A673 (cell line): ENCODE measurements around the gene CFL1. TPM values are rescaled to one million over a fixed set of nuclear protein-coding genes. Genes with fewer than 3 reads are reported as not detected.
"Not testable (repeated sequence)": the region's sequence is repeated elsewhere in the genome, so short reads cannot be mapped to it uniquely, and the experiment has no call there.

Source experiments
- BruUV-seq: library from RNA; stranded (reverse); fragments of 400-500 nt; replicated peaks from 2 replicates; lab custom pipeline; 2021; lab: Mats Ljungman, UMichigan
- CTCF ChIA-PET: fragments of 300-600 bp; sonication (Branson Sonifier 250); formaldehyde crosslinking; loops from one replicate; lab custom pipeline; 2022; ENCODE audit warnings: antibody characterized with exemption; lab: Charles Lee
- POLR2A ChIA-PET: fragments of 300-600 bp; sonication (Branson Sonifier 250); formaldehyde crosslinking; loops from one replicate; lab custom pipeline; 2022; ENCODE audit warnings: antibody characterized with exemption; ENCODE audit not compliant: low non-redundant PET; lab: Charles Lee
- DNase-seq: peaks from one replicate; pipeline ENCODE4 v3.0.0-alpha.2; 2015; ENCODE audit warnings: low spot score
- H3K27ac ChIP-seq: fragments of 200-600 bp; sonication (generic); 2 replicates; pipeline ENCODE4 v1.5.1; 2016; ENCODE audit warnings: mixed run types, low read depth, mild to moderate bottlenecking, mixed read lengths, antibody characterized with exemption, low read length; ENCODE audit not compliant: poor library complexity, severe bottlenecking
- H3K27me3 ChIP-seq: fragments of 200-600 bp; sonication (generic); replicated peaks from 2 replicates; pipeline ENCODE4 v1.6.1; 2017; ENCODE audit warnings: mixed run types, low read depth, mild to moderate bottlenecking, mixed read lengths, antibody characterized with exemption, low read length; ENCODE audit not compliant: insufficient read depth, poor library complexity
- H3K36me3 ChIP-seq: fragments of 200-600 bp; sonication (generic); 2 replicates; pipeline ENCODE4 v1.6.1; 2016; ENCODE audit warnings: mixed run types, mild to moderate bottlenecking, mixed read lengths, antibody characterized with exemption, low read length; ENCODE audit not compliant: insufficient read depth, poor library complexity, severe bottlenecking
- H3K4me1 ChIP-seq: fragments of 200-600 bp; sonication (generic); 2 replicates; pipeline ENCODE4 v1.6.1; 2017; ENCODE audit warnings: mixed run types, mild to moderate bottlenecking, mixed read lengths, antibody characterized with exemption, low read length; ENCODE audit not compliant: insufficient read depth, poor library complexity, severe bottlenecking
- H3K4me3 ChIP-seq: fragments of 200-600 bp; sonication (generic); 2 replicates; pipeline ENCODE4 v1.5.1; 2016; ENCODE audit warnings: low read depth, mixed run types, mild to moderate bottlenecking, mixed read lengths, low read length; ENCODE audit not compliant: poor library complexity, severe bottlenecking
- H3K9me3 ChIP-seq: fragments of 200-600 bp; sonication (generic); 2 replicates; pipeline ENCODE4 v1.6.1; 2016; ENCODE audit warnings: mixed run types, low read depth, mild to moderate bottlenecking, mixed read lengths, antibody characterized with exemption, low read length; ENCODE audit not compliant: poor library complexity, severe bottlenecking
- EZH2 ChIP-seq: fragments of 200-600 bp; sonication (generic); IDR thresholded peaks from 2 replicates; pipeline ENCODE4 v1.6.1; 2017; ENCODE audit warnings: borderline replicate concordance, low read depth, mild to moderate bottlenecking, mixed read lengths, antibody characterized with exemption, low read length; ENCODE audit not compliant: poor library complexity, severe bottlenecking
- intact Hi-C: fragments of 100-400 bp; cut with micrococcal nuclease; formaldehyde crosslinking; loops from one replicate; pipeline ENCODE4 v1.10.0; 2022; ENCODE audit not compliant: unreplicated experiment
- total RNA-seq: library from RNA; stranded (reverse); gene quantifications from 2 replicates; pipeline ENCODE4 v1.2.3, GENCODE V29; 2021
- TF ChIP-seq, protein P1 (sequence below): fragments of 300-800, 200-600 bp; sonication (generic); conservative IDR thresholded peaks from 2 replicates; pipeline ENCODE4 v1.5.1; 2017; ENCODE audit warnings: low read depth, mild to moderate bottlenecking, antibody characterized with exemption, low read length, moderate library complexity, mixed read lengths

Gene CFL1
- total RNA-seq, 1 experiment from 2014 or later, result 1,649 TPM

DNA sequence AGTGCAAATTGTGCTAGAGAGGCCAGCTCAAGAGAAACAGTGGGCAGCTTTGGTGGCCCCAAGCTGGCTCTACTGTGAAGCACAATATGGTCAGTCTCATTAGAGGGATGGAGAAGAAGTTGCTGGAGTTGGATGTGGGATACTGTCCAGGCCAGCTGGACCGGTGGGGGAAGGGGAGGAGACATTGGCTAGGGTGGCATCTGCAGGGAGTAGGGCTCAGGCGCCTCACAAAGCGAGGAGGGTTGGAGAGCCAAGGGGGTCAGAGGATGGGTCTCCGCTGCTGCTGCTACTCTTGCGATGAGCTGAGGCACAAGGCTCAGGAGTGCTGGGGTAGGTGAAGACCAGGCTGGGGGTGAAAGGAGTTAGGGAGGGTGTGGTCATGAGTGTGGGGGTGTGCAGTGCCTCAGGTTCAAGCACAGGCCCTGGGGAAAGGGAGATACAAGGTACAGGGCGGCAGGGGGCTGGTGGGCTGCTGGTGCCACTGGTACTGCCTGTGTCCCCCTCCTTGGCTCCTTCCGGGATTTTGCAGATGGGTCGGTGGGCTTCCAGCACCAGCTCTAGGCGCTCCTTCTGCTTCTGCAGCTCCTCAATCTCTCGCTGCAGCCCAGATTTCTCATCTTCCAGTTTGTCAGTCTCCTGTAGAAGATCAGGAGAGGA, 34.8 kb upstream of the CFL1 start:
- no peak for DNase-seq
- H3K36me3 ChIP-seq, result no peaks in the 10 kb centered on the region
- ChIA-PET POLR2A (interaction anchor here (0.6 to 0.7 kb wide), 3 partner anchors 14 to 229 kb away, joined by 3 to 21 read pairs (median 3); no protein-coding TSS in a partner anchor), CTCF (interaction anchor here (1.1 kb wide), 1 partner anchor 33 kb away, joined by 3 read pairs; no protein-coding TSS in a partner anchor)
- H3K4me1 ChIP-seq, result peaks cover 38% of the 10 kb centered on the region
- no TSS peak for BruUV-seq
- intact Hi-C loops, result no loop called here
- H3K4me3 ChIP-seq, result peak overlapping the region; percentile 87
- TF ChIP-seq, protein P1, sequence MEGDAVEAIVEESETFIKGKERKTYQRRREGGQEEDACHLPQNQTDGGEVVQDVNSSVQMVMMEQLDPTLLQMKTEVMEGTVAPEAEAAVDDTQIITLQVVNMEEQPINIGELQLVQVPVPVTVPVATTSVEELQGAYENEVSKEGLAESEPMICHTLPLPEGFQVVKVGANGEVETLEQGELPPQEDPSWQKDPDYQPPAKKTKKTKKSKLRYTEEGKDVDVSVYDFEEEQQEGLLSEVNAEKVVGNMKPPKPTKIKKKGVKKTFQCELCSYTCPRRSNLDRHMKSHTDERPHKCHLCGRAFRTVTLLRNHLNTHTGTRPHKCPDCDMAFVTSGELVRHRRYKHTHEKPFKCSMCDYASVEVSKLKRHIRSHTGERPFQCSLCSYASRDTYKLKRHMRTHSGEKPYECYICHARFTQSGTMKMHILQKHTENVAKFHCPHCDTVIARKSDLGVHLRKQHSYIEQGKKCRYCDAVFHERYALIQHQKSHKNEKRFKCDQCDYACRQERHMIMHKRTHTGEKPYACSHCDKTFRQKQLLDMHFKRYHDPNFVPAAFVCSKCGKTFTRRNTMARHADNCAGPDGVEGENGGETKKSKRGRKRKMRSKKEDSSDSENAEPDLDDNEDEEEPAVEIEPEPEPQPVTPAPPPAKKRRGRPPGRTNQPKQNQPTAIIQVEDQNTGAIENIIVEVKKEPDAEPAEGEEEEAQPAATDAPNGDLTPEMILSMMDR, result no peak
- no peak for TF ChIP-seq EZH2
- peak overlapping the region; percentile 88 for H3K27ac ChIP-seq
- H3K9me3 ChIP-seq, result no peaks in the 10 kb centered on the region
- H3K27me3 ChIP-seq, result no peaks in the 10 kb centered on the region

DNA sequence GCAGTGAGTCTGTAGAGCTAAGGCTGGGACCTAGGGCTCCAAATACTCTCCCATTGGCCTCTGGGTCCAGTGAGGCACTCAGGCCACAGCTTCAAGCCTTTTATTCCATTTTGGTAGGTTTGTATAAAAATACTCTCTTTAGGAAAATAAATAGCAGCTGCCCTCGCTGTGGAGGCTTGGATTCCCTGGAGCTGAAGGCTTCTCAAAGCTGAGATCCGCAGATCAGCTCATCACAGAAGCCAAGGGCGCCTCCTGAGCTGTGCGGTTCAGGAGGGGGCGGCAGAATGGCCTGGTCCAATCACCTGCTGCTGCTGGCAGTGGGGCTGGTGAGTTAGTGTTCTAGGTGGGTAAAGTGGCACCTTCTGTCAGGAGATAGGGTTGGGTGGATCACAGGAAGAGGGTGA, 34.2 kb upstream of the CFL1 start:
- intact Hi-C loops, H3K27me3 ChIP-seq, H3K36me3 ChIP-seq, DNase-seq, H3K9me3 ChIP-seq, BruUV-seq: not testable (repeated sequence)
- Histone ChIP-seq H3K27ac (peak overlapping the region; percentile 88), H3K4me1 (peaks cover 44% of the 10 kb centered on the region), H3K4me3 (peak overlapping the region; percentile 87)
- ChIA-PET CTCF (interaction anchor here (1.1 kb wide), 1 partner anchor 32 kb away, joined by 3 read pairs; no protein-coding TSS in a partner anchor), POLR2A (interaction anchor here (0.7 kb wide), 1 partner anchor 229 kb away, joined by 3 read pairs; no protein-coding TSS in a partner anchor)

DNA sequence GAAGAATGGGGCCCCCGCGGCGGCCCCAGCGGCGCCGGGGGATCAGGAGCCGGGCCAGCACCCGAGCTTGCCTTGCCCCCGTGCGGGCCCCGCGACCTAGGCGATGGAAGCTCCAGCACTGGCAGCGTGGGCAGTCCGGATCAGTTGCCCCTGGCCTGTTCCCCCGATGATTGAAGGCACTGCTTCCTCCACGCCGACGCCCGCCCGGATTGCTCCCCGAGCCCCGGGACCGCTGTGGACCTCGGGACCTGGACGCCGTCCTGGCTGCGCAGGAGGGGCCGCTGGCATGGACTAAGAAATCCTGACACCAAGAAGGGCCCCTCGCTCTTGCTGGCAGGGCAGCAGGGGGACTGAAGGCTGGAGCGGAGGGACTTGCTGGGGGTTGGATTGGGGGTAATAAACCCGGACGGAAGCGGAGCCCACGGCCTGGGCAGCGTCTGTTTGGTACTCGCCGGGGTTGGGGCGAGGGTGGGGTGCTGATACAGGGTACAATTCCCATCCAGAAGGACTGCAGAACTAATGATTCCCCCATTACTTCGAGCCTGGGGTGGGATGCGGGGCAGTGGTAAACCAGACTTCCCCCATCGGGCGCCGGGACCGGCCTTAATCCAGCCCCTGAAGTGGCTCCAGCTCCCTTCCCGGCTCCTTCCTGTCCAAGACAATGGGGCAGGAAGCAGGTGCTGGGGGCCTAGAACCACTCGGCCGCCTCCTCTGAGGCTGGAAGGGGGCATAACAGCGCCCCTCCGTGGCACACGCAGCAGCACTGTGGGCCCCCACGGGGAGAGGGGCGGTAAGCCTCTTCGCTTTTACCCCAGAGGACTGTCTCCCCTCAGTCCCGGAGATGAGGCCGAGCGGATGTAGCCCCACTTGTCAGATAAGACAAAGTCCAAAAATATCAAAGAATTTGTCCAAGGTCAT, 33.5 kb upstream of the CFL1 start:
- H3K4me1 ChIP-seq, result peaks cover 45% of the 10 kb centered on the region
- peak overlapping the region; percentile 87 for H3K4me3 ChIP-seq
- peak overlapping the region; percentile 88 for H3K27ac ChIP-seq
- intact Hi-C loops, result no loop called here
- TF ChIP-seq, protein P1, result peak; percentile 57
- no peak for TF ChIP-seq EZH2
- H3K27me3 ChIP-seq, result no peaks in the 10 kb centered on the region
- ChIA-PET CTCF (interaction anchor here (0.9 to 1.9 kb wide), 4 partner anchors 7 to 160 kb away, joined by 3 to 8 read pairs (median 4); partner anchors contain the start of gene MUS81), POLR2A (interaction anchor here (2.2 kb wide), 1 partner anchor 32 kb away, joined by 6 read pairs; the partner anchor contains the start of gene MUS81)
- TSS peak; percentile 67 for BruUV-seq
- H3K36me3 ChIP-seq, result peaks cover 8% of the 10 kb centered on the region
- H3K9me3 ChIP-seq, result no peaks in the 10 kb centered on the region
- peak; percentile 66 for DNase-seq
